C4-2B (cell line): Measurements from ENCODE around the gene NEDD4L.
A peak's percentile ranks its signal among the peaks of the same experiment; 100 is the strongest.

Source experiments
- H3K27ac ChIP-seq: fragments of 450-650 bp; 2 replicates; pipeline ENCODE4 v1.5.1; 2017
- ZFX ChIP-seq: fragments of 450-650 bp; IDR thresholded peaks from 2 replicates; pipeline ENCODE4 v1.6.1; 2017
- TF ChIP-seq, protein P1 (sequence below): fragments of 450-650 bp; conservative IDR thresholded peaks from 2 replicates; pipeline ENCODE4 v1.5.1; 2017; ENCODE audit warnings: mild to moderate bottlenecking

The NEDD4L gene

DNA sequence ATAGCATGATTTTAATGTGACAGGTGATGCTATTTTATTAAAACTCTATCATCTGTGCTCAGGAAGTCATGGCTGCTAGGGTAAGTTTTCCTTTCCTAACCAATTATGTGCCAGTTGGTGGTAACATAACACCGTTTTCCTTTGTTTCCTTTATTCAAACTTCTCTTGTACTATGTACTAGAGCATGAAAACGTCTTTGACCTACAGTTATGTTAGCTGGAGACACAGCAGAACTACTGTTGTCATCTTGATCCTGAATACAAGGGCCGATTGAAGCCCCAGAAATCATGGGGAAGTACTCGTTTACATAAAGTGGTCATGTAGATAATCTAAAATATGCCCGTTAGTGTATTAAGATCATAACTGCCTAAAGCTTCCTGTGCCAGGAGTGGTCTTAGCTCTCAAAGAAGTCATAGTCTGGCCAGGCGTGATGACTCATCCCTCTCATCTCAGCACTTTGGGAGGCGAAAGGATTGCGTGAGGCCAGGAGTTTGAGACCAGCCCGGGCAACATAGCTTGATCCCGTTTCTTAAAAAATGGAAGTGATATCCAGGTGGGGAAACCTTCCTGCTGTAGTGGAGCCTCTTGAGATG, 20.5 kb downstream of the NEDD4L start:
- TF ChIP-seq ZFX, result no peak
- TF ChIP-seq, protein P1, sequence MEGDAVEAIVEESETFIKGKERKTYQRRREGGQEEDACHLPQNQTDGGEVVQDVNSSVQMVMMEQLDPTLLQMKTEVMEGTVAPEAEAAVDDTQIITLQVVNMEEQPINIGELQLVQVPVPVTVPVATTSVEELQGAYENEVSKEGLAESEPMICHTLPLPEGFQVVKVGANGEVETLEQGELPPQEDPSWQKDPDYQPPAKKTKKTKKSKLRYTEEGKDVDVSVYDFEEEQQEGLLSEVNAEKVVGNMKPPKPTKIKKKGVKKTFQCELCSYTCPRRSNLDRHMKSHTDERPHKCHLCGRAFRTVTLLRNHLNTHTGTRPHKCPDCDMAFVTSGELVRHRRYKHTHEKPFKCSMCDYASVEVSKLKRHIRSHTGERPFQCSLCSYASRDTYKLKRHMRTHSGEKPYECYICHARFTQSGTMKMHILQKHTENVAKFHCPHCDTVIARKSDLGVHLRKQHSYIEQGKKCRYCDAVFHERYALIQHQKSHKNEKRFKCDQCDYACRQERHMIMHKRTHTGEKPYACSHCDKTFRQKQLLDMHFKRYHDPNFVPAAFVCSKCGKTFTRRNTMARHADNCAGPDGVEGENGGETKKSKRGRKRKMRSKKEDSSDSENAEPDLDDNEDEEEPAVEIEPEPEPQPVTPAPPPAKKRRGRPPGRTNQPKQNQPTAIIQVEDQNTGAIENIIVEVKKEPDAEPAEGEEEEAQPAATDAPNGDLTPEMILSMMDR, result no peak
- no peak overlapping the region for H3K27ac ChIP-seq

DNA sequence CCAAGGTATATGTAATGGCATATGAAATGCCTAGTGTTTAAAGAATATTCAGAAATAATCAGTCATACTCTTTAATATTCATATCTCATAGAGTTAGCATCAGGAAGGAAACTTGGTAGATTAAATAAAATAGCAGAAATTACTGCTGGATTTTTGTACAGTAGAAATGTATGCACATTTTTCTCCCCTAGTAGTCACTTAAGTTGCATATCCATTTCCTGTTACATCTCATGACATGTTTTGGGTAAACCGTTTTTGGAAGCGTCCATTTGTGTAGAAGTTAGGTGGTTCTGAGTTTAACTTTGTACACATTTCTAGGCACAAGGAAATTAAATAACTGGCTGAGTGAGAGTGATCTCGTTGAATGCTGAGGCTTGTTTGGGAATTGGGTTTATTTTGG, 21.9 kb downstream of the NEDD4L start:
- H3K27ac ChIP-seq, result no peak overlapping the region
- no peak for TF ChIP-seq ZFX
- TF ChIP-seq, protein P1, result no peak

DNA sequence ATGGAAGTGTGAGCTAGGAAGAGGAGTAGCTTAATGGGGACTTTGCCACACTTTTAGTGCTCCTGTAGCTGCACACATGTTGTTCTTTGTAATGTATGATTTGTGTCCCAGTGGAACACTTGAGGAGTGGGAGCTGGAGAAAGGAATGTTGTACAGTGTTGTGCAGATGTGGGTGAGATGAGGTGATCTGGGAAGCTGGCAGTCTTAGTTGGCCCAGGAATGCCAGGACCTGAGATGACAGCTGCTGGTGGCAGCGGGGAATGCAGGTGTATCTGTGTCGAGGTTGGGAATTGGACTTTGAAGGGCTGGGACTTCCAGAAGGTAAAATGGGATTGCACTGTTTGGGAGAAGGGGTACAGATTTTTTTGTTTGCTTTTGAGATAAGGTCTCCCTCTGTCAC, 23.6 kb downstream of the NEDD4L start:
- peak overlapping the region; percentile 11; the same call in 1 of the 2 replicates for H3K27ac ChIP-seq

DNA sequence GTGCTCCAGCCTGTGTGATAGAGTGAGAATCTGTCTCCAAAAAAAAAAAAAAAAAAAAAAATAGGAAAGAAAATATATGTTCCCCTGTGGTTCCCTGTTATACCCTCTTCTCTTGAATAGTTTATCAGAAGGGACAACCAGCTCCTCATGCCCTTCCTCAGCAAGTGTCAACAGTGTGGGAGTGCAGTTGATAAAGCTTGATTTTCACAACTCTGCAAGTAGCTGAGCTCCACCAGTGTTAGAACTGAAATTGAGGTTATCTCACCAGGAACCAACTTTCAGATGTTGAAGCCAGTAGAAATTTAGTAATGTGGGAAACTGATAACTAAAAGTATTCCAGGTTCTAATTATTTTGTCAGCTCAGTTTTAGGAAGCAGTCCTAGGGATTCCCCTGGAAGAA, 25.1 kb downstream of the NEDD4L start:
- no peak overlapping the region for H3K27ac ChIP-seq
- TF ChIP-seq ZFX, result no peak
- TF ChIP-seq, protein P1, result no peak

More for the DNA sequence above, 23.6 kb downstream of the NEDD4L start:
- TF ChIP-seq, protein P1, result no peak
- no peak for TF ChIP-seq ZFX

DNA sequence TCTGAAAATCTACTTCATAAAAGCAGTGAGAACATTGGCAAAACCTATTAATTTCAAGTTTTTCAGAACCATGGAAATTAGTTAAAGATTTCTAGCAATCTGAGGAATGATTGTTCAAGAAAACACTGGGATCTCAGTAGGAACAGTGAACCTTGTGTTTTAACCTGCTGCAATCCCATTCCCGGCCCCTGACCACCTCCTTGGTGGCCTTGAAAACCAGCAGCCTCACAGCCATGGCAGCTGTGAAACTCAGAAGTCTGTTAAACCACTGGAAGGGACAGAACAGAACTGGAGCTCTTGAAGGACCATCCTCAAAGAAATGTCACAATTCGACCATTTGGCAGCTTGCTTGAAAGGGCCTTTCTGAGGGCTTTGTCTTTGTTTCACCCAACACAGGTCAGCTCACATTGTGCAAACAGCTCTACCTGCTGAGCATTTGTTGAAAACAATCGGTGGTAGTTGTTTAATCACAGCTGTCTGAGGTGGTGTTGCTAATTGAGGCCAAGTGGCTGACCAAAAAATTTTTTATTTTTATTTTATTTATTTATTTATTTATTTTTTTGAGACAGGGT, 25.8 kb downstream of the NEDD4L start:
- no peak overlapping the region for H3K27ac ChIP-seq
- TF ChIP-seq ZFX, result no peak
- TF ChIP-seq, protein P1, result no peak

DNA sequence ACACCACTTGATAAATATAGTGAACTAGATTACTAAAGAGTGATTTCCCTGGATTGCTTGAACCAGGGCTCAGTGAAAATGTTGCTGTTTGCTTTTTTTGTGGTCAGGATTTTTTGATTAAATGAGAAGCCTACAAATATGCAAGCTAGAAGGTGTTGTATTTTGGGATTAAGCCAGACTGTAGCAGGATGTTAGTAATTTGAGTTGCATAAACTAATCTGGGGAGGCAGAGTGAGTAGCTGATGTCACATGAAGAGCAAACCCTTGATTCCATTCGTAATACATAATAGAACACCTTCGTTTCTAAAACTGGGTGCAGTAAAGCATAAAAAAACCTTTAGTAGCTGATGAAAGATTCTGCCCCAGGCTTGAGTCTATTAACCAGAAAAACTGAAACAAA, 32.0 kb downstream of the NEDD4L start:
- TF ChIP-seq, protein P1, result no peak
- TF ChIP-seq ZFX, result no peak
- peak overlapping the region; percentile 82 for H3K27ac ChIP-seq

DNA sequence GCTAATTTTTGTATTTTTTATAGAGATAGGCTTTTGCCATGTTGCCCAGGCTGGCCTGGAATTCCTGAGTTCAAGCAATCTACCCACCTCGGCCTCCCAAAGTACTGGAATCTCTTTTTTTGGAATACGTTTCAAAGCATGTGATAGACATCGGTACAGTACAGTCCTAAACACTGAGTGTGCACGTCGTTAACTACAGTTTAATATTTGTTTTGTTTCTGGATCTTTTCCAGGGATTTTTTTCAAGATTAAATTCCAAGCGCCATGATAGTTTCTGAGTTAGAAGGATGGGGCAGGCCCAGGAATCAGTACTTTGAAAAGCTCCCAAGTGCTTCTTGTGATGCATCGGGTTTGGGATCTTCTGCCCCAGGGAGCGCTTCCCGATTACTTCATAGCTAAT, 33.3 kb downstream of the NEDD4L start:
- peak overlapping the region; percentile 82 for H3K27ac ChIP-seq
- TF ChIP-seq, protein P1, result no peak
- TF ChIP-seq ZFX, result no peak
